HUES64 (cell line): ENCODE measurements around the gene ZDHHC23. TPM values are rescaled to one million over a fixed set of nuclear protein-coding genes. Genes with fewer than 3 reads are reported as not detected.

Experiments
- H3K27ac ChIP-seq: 2 replicates; pipeline ENCODE4 v1.7.0; 2013; ENCODE audit warnings: low read depth, low read length, inconsistent platforms
- H3K27me3 ChIP-seq: 2 replicates; pipeline ENCODE4 v1.6.1; 2013; ENCODE audit warnings: mild to moderate bottlenecking, low read length; ENCODE audit not compliant: insufficient read depth
- H3K36me3 ChIP-seq: 2 replicates; pipeline ENCODE4 v1.6.1; 2013; ENCODE audit warnings: mild to moderate bottlenecking, low read length; ENCODE audit not compliant: insufficient read depth
- H3K4me1 ChIP-seq: 2 replicates; pipeline ENCODE4 v1.6.1; 2013; ENCODE audit warnings: mild to moderate bottlenecking, low read length, moderate library complexity; ENCODE audit not compliant: insufficient read depth
- H3K4me3 ChIP-seq: 2 replicates; pipeline ENCODE4 v1.5.1; 2013; ENCODE audit warnings: mild to moderate bottlenecking, low read length, moderate library complexity
- H3K9ac ChIP-seq: 2 replicates; pipeline ENCODE4 v1.6.1; 2013; ENCODE audit warnings: mild to moderate bottlenecking, low read depth, low read length
- H3K9me3 ChIP-seq: 2 replicates; pipeline ENCODE4 v1.6.1; 2013; ENCODE audit warnings: low read depth, low read length; ENCODE audit not compliant: insufficient read depth
- WGBS: fragments of 150-250, 120-280 bp; methylation state at CpG from one replicate; pipeline ENCODE4 v1.1.7; 2013; ENCODE audit warnings: missing lambda C conversion rate; 5-methylcytosine and 5-hydroxymethylcytosine counted together
- polyA plus RNA-seq, 2 experiments: library from polyadenylated mRNA; stranded (reverse); fragments of 50-300 nt; gene quantifications; one replicate each; pipeline ENCODE4 v1.2.3, GENCODE V29; 2013

The ZDHHC23 gene, protein sequence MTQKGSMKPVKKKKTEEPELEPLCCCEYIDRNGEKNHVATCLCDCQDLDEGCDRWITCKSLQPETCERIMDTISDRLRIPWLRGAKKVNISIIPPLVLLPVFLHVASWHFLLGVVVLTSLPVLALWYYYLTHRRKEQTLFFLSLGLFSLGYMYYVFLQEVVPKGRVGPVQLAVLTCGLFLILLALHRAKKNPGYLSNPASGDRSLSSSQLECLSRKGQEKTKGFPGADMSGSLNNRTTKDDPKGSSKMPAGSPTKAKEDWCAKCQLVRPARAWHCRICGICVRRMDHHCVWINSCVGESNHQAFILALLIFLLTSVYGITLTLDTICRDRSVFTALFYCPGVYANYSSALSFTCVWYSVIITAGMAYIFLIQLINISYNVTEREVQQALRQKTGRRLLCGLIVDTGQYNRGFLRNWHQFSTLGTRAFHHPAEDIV
- polyA plus RNA-seq (2013, experiment 1 of 2) = 4.7 TPM
- polyA plus RNA-seq (2013, experiment 2 of 2) = 4.4 TPM

DNA sequence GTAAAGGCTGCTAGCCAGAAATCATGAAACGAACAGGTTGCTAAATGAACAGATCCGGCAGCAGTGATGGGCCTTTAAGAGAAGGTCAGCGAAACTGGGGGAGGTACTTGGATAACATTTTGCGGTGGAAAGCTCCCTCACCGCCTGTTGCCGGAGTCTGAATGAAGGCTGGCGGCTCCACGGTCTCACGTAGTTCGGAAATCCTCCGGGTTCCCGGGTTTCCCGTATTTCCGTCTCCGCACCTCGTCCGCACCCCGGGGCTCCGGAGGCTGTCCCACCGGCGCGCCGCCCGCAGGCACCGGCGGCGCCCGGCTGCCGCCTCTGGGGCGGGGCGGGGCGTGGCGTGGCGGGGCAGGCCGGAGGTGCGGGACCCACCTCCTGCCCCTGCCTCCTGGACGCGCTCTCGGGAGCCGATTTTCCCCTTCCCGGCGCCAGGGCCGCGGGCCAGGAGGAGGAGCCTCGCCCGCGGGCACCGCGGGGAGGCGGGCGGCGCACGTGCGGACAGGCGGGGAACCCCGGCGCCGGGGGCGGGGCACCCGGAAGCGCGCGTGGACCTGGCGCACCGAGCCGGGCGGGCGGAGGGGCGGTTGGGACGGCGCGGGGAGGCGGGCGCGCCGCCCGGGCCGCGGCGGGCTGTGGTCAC is at the start of gene ZDHHC23:
Gene ZDHHC23, plus strand, starts transcription at position 642 of the 643 bp plus-strand sequence. CDS start 790 bp downstream, outside the sequence.
- H3K9me3 ChIP-seq = no peaks in the 10 kb centered on the region
- H3K9ac ChIP-seq = peak within 1 kb of the TSS; percentile 48
- peak within 1 kb of the TSS; percentile 68 for H3K4me3 ChIP-seq
- peak within 1 kb of the TSS; percentile 48; the same call in 1 of the 2 replicates for H3K27ac ChIP-seq
- peaks cover 7% of the 10 kb centered on the region; the same call in 1 of the 2 replicates for H3K4me1 ChIP-seq
- H3K36me3 ChIP-seq = no peaks in the 10 kb centered on the region
- H3K27me3 ChIP-seq = peaks cover 40% of the 10 kb centered on the region
- under 1% methylated on average over 80 of the region's 80 CpGs for WGBS

DNA sequence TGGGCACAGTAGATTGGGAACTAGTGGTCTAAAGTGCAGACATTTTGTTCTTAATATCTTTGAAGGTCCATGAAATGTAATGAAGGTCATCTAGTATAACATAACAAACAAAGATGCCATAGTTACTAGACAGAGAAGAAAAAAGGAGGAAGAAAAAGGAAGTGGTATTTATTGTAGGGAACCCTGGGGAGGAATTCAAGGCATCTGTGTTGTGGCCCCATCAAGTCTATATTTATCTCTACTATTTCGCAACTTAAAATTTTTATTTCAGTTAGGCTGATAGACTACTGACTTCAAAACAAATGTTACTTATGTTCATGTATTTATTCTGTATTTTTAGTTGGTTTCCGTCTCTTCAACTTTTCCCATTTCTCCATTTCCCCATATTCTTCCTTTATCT is 48.9 kb upstream of the ZDHHC23 start:
- Histone ChIP-seq H3K36me3 (no peaks in the 10 kb centered on the region), H3K4me3 (no peak overlapping the region), H3K27me3 (no peaks in the 10 kb centered on the region), H3K4me1 (0 out of 2 replicates have a peak, but pooled peaks cover 7% of the 10 kb centered on the region), H3K27ac (no peak overlapping the region), H3K9ac (no peak overlapping the region), H3K9me3 (no peaks in the 10 kb centered on the region)
- WGBS = 100% methylated on average over 1 of the region's 2 CpGs

DNA sequence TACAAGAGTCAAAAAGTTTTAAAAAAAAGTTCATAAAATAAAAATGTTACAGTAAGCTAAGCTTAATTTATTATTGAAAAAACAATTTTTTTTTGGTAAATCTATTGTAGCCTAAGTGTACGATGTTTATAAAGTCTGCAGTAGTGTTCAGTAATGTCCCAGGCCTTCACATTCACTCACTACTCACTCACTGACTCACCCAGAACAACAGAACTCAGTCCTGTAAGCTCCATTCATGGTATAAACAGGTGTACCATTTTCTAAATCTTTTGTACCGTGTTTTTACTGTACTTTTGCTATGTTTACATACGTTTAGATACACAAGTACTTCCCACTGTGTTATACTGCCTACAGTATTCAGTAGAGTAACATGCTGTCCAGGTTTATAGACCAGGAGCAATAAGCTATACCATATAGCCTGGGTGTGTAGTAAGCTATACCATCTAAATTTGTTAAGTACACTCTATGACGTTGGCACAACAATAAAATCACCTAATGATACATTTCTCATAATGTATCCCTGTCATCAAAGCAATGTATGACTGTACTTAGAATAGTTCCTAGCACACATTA is 41.2 kb upstream of the ZDHHC23 start:
- Histone ChIP-seq H3K36me3 (no peaks in the 10 kb centered on the region), H3K4me3 (no peak overlapping the region), H3K9ac (no peak overlapping the region), H3K27ac (no peak overlapping the region), H3K9me3 (peaks cover 4% of the 10 kb centered on the region; the same call in 1 of the 2 replicates), H3K27me3 (no peaks in the 10 kb centered on the region), H3K4me1 (no peaks in the 10 kb centered on the region)
- WGBS = 97% methylated on average over 4 of the region's 4 CpGs

DNA sequence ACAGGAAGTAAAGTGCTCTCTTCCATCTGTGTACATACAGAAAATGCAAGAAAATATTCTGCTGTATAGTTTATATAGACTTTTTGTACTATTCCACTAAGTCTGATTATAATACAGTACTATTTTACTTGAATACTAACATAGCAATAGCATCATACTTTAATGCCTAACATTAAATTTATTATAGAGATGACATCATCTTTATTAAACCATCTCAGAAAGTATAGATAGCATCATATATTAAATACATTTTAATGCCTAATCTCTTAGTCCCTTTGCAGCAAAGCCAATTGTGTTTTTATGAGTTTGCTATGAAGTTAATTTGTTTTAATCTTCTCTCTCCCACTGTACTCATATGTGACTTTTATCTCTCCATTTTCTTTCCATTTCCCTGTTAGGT is 39.7 kb upstream of the ZDHHC23 start:
- peaks cover 4% of the 10 kb centered on the region; the same call in 1 of the 2 replicates for H3K9me3 ChIP-seq
- H3K27me3 ChIP-seq = no peaks in the 10 kb centered on the region
- H3K36me3 ChIP-seq = no peaks in the 10 kb centered on the region
- H3K4me1 ChIP-seq = no peaks in the 10 kb centered on the region
- no peak overlapping the region for H3K9ac ChIP-seq
- no peak overlapping the region for H3K27ac ChIP-seq
- no peak overlapping the region for H3K4me3 ChIP-seq

DNA sequence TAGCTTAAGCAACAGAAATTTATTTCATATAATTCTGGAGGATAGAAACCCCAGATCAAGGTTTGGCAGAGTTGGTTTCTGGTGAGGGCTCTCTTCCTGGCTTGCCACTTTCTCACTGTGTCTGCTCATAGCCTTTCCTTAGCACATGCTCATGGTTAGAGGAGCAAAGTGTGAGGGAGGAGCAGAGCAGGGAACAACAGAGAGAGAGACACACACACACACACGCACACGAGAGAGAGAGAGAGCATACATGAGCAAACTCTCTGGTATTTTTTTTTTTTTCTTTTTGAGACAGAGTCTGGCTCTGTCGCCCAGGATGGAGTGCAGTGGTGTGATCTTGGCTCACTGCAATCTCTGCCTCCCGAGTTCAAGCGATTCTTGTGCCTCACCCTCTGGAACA is 36.8 kb upstream of the ZDHHC23 start:
- no peaks in the 10 kb centered on the region for H3K4me1 ChIP-seq
- H3K9me3 ChIP-seq = no peaks in the 10 kb centered on the region
- no peak overlapping the region for H3K4me3 ChIP-seq
- H3K27me3 ChIP-seq = no peaks in the 10 kb centered on the region
- 95% methylated on average over 3 of the region's 5 CpGs for WGBS
- H3K36me3 ChIP-seq = no peaks in the 10 kb centered on the region
- no peak overlapping the region for H3K9ac ChIP-seq
- H3K27ac ChIP-seq = no peak overlapping the region

DNA sequence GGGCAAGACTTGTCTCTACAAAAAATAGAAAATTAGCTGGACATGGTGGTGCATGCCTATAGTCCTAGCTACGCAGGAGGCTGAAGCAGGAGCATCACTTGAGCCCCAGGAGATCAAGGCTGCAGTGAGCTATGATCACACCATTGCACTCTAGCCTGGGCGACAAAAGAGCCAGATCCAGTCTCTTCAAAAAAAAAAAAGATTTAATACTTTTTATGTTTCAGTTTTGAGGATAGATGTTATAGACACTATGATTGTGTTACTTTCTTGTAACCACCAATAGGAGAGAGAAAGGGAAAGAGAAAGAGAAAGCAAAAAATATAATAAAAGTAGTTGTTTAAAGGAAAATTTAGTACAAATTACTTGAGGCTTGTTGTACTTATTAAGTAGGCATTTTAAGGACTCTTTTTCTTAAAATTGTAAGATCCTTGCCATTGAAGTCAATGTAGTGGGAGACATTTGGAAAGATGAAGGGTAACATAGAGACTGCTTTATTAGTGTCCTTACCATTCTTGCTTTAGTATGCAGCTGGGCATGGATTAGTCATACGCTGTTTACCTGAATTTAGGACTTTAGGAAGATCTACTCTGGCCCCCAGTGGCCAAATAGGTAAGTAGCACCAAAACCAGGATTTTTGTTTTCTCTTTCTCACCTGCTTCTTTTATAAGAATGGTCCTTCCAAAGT is 35.1 kb upstream of the ZDHHC23 start:
- Histone ChIP-seq H3K4me1 (no peaks in the 10 kb centered on the region), H3K4me3 (no peak overlapping the region), H3K36me3 (no peaks in the 10 kb centered on the region), H3K9me3 (no peaks in the 10 kb centered on the region), H3K27ac (no peak overlapping the region), H3K9ac (no peak overlapping the region), H3K27me3 (no peaks in the 10 kb centered on the region)
- 67% methylated on average over 3 of the region's 3 CpGs for WGBS

DNA sequence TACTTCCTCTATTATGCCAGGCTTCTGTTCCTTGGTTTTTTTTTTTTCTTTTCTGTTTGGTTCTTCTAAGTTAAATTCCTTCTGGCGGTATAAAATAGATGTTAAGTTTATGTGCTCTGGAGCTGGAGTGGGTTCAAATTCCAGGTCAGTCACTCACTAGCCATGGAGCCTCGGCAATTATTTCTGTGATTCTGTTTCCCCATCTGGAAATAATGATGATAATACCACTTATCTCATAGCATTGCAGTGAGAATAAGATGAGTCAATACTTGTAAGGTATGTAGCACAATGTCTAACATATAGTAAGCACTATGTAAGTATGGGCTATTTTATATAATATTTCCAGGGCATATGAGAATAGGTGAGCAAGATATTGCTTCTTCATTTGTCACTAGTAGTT is 33.2 kb upstream of the ZDHHC23 start:
- Histone ChIP-seq H3K36me3 (no peaks in the 10 kb centered on the region), H3K4me3 (no peak overlapping the region), H3K9me3 (no peaks in the 10 kb centered on the region), H3K4me1 (no peaks in the 10 kb centered on the region), H3K27ac (no peak overlapping the region), H3K9ac (no peak overlapping the region), H3K27me3 (no peaks in the 10 kb centered on the region)
- 93% methylated on average over 2 of the region's 2 CpGs for WGBS

DNA sequence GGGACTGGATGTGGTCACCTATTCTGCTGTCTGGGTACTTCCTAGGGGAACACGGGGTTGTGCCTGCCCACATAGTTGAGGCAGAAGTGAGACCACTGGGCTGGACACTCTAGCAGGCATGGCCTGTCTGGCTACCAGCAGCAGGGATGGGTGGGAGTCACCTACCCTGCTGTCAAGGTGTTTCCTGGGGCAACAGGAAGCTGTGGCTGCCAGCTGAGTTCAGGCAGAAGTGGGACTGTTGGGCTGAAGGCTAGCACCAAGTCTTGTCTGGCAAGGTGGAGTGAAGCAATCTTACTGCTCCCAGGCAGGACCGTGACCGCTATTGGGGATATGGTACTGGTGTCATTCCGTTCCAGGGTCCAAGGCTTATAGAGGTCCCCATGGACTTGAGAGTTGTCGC is 20.3 kb upstream of the ZDHHC23 start:
- WGBS = 96% methylated on average over 5 of the region's 5 CpGs
- no peak overlapping the region for H3K4me3 ChIP-seq
- H3K27me3 ChIP-seq = no peaks in the 10 kb centered on the region
- peaks cover 9% of the 10 kb centered on the region for H3K4me1 ChIP-seq
- 0 out of 2 replicates have a peak, but pooled peaks cover 6% of the 10 kb centered on the region for H3K9me3 ChIP-seq
- H3K9ac ChIP-seq = no peak overlapping the region
- H3K36me3 ChIP-seq = no peaks in the 10 kb centered on the region
- H3K27ac ChIP-seq = no peak overlapping the region

DNA sequence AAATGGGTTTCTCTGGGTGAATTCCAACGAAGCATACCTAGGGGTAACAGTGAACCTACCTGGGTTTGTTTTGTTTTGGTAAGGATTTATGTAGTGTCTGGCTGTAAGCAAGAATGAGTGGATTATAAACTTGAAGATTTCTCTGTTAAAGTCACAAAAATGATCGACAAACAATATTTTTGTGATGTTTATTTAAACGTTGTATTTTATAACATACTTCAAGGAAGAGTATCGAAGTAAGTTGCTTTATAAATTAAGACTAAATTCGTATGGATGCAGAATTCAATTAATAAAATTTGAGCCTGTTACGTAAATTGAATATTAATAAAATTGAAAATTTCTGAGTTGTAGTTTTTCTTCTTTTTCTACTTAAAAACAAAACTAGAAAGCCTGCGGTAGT is 982 bp upstream of the ZDHHC23 start:
- Histone ChIP-seq H3K4me1 (peaks cover 7% of the 10 kb centered on the region; the same call in 1 of the 2 replicates), H3K9me3 (no peaks in the 10 kb centered on the region), H3K9ac (peak overlapping the region; percentile 48; the same call in 1 of the 2 replicates), H3K4me3 (peak overlapping the region; percentile 68), H3K27ac (no peak overlapping the region), H3K27me3 (peaks cover 40% of the 10 kb centered on the region), H3K36me3 (no peaks in the 10 kb centered on the region)
- 74% methylated on average over 5 of the region's 7 CpGs for WGBS

DNA sequence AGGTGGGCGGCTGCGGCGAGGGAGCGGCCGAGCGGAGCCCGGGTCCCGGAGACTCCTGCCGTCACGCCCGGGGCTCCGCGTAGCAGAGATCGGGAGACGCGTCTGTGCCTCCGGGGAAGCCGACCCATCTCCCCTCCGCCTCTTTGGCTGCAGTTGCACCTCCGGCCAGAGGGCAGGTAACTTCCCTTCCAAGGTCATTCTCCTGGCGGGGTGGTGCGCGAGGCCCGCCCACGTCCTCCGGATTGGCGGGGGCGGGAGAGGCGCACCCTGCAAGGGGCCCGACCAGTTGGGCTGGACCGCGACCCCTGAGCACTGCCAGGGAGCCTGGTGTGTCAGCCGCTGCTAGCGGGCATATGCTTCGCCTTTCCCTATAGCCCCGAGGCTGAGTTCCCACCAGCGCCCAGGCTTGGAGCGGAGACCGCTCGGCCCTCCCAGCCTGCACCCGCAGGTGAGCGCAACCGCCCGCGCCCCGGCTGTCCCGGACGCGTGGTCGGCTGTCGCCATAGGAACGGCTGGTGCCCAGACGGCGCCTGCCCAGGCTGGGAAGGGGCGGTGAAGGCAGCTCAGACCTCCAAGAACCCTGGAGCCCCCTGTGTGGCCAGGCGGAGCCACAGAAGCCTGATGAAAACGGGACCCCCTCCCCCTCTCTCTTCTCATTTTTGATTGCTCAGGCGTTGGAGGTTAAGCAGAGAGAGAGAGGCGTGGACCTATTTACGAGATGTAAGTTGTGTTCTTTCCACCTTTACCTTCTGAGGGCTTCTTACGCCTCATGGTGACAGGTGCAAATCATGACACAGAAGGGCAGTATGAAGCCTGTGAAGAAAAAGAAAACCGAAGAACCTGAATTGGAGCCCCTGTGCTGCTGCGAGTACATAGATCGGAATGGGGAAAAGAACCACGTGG is 453 bp downstream of the ZDHHC23 start:
- peaks cover 40% of the 10 kb centered on the region for H3K27me3 ChIP-seq
- H3K9me3 ChIP-seq = no peaks in the 10 kb centered on the region
- H3K9ac ChIP-seq = peak overlapping the region; percentile 48
- no peaks in the 10 kb centered on the region for H3K36me3 ChIP-seq
- H3K4me1 ChIP-seq = peaks cover 7% of the 10 kb centered on the region; the same call in 1 of the 2 replicates
- H3K4me3 ChIP-seq = peak overlapping the region; percentile 68
- WGBS = 3% methylated on average over 62 of the region's 65 CpGs
- peak overlapping the region; percentile 48; the same call in 1 of the 2 replicates for H3K27ac ChIP-seq
